SHP77 (cell line): ENCODE measurements around the gene PEX13.

ENCODE experiments used
- DNase-seq, 2 experiments: peaks; one replicate each; lab custom pipeline; 2025; lab: John Stamatoyannopoulos, UW

PEX13 gene

DNA sequence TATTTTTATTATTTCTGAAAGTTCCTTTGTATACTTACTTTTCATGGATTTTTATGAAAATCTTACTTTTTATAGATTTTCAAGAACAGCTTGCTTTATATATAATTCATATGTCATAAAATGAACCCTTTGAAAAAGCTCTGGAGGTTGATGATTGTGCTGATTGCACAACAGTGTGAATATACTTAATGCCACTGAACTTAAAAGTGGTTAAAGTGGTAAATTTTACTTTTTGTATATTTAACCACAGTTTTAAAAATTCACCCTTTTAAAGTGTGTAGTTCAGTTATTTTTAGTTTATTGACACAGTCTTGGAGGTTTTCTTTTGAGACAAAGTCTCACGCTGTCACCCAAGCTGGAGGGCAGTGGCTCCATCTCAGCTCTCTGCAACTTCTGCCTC, 56.6 kb downstream of the PEX13 start:
- no peak for DNase-seq

DNA sequence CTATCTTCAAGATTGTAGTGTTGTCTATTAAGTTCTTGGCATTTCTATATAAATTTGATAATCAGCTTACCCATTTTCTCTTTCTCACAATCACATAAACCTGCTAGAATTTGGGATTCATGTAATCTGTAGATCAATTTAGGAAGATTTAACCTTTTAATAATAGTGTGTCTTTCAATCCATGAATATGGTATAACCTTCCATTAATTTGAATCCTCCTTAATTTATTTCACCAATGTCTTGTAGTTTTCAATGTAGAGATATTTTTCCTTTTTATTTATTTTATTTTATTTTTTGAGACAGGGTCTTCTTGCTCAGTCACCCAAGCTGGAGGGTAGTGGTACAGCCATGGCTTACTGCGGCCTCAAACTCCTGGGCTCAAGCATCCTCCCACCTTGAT, 68.4 kb downstream of the PEX13 start:
- DNase-seq, result no peak

DNA sequence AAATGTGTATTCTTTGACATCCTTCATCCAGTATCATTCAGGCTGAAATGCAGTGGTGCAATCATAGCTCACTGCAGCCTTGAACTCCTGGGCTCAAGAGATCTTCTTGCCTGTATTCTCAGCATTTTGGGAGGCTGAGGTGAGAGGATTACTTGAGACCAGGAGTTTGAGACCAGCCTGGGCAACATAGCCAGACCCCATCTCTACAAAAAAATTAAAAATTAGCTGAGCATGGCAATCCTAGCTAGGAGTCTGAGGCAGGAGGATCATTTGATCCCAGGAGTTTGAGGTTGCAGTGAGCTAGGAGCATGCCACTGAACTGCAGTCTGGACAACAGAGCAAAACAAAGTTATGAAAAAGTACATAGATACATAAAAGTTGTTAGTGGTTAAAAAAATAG, 72.3 kb downstream of the PEX13 start:
- no peak for DNase-seq

DNA sequence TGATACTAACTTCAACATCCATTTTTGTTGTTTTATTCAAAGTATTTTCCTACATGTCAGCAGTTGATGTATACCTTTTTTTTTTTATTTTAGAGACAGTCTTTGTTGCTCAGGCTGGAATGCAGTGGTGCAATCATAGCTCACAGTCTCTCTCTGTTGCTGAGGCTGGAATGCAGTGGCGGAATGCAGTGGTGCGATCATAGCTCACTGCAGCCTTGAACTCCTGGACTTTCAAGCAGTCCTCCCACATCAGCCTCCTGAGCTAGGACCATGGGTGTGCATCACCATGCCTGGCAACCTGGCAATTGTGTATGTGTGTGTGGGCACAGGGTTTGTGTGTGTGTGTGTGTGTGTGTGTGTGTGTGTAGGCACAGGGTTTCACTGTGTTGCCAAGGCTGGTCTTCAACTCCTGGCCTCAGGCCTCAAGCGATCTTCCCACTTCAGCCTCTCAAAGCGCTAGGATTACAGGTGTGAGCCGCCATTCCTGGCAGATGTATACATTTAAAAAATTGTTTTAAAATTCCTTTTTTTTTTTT, 72.9 kb downstream of the PEX13 start:
- no peak for DNase-seq

DNA sequence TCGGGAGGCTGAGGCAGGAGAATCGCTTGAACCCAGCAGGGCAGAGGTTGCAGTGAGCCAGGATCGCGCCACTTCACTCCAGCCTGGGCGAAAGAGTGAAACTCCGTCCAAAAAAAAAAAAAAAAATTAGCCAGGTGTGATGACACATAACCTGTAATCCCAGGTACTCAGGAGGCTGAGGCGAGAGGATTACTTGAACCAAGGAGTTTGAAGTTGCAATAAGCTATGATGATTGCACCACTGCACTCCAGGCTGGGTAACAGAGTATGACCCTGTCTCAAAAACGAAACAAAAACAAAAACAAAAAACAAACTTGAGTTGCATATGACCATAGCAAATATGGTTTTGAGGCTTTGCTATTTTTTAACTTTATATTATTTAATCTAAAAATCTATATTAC, 74.0 kb downstream of the PEX13 start:
- DNase-seq, result no peak

DNA sequence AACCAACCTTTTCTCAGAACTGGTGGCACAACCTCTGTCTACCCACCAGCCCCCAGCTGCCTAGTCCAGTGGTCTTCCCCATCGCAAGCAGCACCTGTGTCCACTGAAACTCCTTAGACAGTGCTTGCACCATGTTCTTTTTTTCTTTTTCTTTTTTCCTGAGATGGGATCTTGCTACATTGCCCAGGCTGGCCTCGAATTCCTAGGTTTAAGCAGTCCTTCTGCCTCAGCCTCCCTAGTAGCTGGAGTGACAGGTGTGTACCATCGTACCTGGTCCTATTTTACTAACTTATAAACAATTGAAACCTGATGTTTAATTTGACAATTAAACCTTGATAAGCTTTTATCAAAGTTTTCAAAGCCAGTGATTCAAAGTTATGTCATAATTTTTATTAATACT, 78.9 kb downstream of the PEX13 start:
- DNase-seq, result no peak

DNA sequence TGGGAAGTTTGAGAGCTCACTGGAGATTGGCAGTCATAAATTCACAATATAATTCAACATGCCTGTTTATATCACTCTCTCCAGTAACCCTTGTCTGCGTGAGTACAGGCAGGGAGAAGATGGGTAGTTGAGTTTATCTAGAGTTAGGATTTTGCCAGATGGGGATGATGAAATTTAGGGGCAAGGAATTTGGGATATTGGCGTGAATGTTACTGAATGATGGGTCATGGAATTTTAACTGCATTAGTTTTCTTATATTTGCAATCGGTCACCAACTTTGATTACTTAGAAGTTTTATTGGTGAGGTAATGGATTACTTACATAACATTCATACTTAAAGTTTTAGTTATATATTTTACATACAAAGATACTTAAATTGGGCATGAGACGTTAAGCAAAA, 83.3 kb downstream of the PEX13 start:
- no peak for DNase-seq
